Stimulated activated memory B cell treated with anti-CD40 and anti-IgM and Interleukin-4, amounts not matched to agents 10 μg/mL and 1 μg/mL and 100 μg/mL, for 72 hours (primary cell): ENCODE results near the gene NPY4R2.
"Not testable (repeated sequence)": the region's sequence is repeated elsewhere in the genome, so short reads cannot be mapped to it uniquely, and the experiment has no call there.

Experiments used
- ATAC-seq: fragments of 150-1000 bp; cut with Tn5 transposase; 2 replicates; pipeline ENCODE4 v1.10.0; 2021
- H3K27ac Mint-ChIP-seq: one replicate; pipeline ENCODE4 v1.8.0; 2022; ENCODE audit warnings: mild to moderate bottlenecking, mixed read lengths
- H3K27me3 Mint-ChIP-seq: one replicate; pipeline ENCODE4 v1.8.0; 2022; ENCODE audit warnings: mixed read lengths
- H3K36me3 Mint-ChIP-seq: one replicate; pipeline ENCODE4 v1.8.0; 2022; ENCODE audit warnings: mixed read lengths
- H3K4me1 Mint-ChIP-seq: one replicate; pipeline ENCODE4 v1.8.0; 2022; ENCODE audit warnings: mixed read lengths
- H3K4me3 Mint-ChIP-seq: one replicate; pipeline ENCODE4 v1.8.0; 2022; ENCODE audit warnings: mild to moderate bottlenecking, moderate library complexity, mixed read lengths
- H3K9me3 Mint-ChIP-seq: one replicate; pipeline ENCODE4 v1.8.0; 2022; ENCODE audit warnings: mixed read lengths

The NPY4R2 gene

DNA sequence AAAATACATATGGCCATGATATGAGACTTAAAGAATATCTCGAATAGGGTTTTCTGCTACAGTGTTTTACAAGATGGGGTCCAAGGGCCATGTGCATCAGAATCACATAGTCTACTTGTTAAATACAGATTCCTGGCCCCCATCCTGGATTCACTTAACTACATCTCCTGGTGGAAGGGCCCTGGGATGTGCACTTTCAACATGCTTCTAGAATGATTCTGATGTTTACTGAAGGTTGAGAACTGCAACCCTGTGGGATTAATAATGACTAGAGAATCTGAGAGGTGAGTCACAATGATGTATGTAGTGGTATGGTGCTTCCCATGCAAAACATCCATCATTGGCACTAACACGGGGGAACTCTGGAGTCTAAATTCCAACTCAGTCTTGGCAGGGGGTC lies 2.1 kb downstream of the NPY4R2 start:
- H3K27me3 Mint-ChIP-seq, H3K4me1 Mint-ChIP-seq, H3K4me3 Mint-ChIP-seq, H3K27ac Mint-ChIP-seq, ATAC-seq, H3K9me3 Mint-ChIP-seq, H3K36me3 Mint-ChIP-seq: not testable (repeated sequence)

DNA sequence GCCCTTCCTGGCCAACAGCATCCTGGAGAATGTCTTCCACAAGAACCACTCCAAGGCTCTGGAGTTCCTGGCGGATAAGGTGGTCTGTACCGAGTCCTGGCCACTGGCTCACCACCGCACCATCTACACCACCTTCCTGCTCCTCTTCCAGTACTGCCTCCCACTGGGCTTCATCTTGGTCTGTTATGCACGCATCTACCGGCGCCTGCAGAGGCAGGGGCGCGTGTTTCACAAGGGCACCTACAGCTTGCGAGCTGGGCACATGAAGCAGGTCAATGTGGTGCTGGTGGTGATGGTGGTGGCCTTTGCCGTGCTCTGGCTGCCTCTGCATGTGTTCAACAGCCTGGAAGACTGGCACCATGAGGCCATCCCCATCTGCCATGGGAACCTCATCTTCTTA lies 4.0 kb downstream of the NPY4R2 start:
- H3K36me3 Mint-ChIP-seq, H3K27me3 Mint-ChIP-seq, H3K4me1 Mint-ChIP-seq, H3K27ac Mint-ChIP-seq, ATAC-seq, H3K4me3 Mint-ChIP-seq, H3K9me3 Mint-ChIP-seq: not testable (repeated sequence)

DNA sequence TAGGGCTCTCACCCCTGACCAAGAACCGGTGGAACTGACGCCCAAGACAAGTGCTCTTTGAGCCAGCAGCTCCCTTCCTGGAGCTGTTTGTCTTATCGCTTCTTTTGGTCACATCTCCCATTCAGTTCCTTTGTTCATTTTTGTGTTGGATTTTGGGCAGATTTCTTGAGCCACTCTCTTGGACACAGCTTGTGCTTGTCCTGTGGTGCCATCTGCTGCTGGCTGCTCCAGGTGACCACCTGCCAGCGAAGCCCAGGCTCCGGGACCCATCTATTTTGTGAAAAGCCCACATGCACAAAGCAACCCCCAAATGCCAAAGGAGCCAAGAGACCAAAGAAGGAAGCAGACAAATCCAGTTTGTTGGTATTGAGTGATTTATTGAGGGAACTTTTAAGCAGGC lies 6.2 kb downstream of the NPY4R2 start:
- H3K4me3 Mint-ChIP-seq, H3K9me3 Mint-ChIP-seq, H3K4me1 Mint-ChIP-seq, ATAC-seq, H3K36me3 Mint-ChIP-seq, H3K27me3 Mint-ChIP-seq, H3K27ac Mint-ChIP-seq: not testable (repeated sequence)

- not testable (repeated sequence) for H3K36me3 Mint-ChIP-seq, H3K4me1 Mint-ChIP-seq, H3K4me3 Mint-ChIP-seq, H3K27ac Mint-ChIP-seq, ATAC-seq, H3K27me3 Mint-ChIP-seq, H3K9me3 Mint-ChIP-seq
These were observed 8.9 kb downstream of the NPY4R2 start for GRCh38 chr10:47927147-47927916.

- H3K27me3 Mint-ChIP-seq, H3K36me3 Mint-ChIP-seq, H3K4me3 Mint-ChIP-seq, H3K4me1 Mint-ChIP-seq, H3K27ac Mint-ChIP-seq, ATAC-seq, H3K9me3 Mint-ChIP-seq: not testable (repeated sequence)
These were observed 9.8 kb downstream of the NPY4R2 start for GRCh38 chr10:47928225-47928624.

DNA sequence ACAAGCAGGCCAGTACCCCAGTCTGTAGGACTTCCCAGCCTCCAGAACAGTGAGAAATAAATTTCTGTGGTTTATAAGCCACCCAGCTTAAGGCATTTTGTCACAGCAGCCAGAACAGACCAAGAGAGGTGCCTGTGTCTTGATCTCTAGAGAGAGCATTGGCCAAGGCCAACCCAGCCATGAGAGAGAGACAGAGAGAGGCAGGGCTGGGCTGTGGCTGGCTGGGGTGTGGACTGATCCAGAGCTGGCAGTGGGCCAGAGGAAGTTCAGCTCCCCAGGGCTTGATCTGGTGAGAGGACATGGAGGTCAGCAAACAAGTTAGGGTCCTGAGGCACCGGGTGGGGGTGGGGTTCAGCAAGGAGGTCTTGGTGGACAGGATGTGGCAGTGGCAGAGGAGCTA lies 14.4 kb downstream of the NPY4R2 start:
- not testable (repeated sequence) for H3K27ac Mint-ChIP-seq, ATAC-seq, H3K9me3 Mint-ChIP-seq, H3K4me3 Mint-ChIP-seq, H3K4me1 Mint-ChIP-seq, H3K36me3 Mint-ChIP-seq, H3K27me3 Mint-ChIP-seq

GRCh38 chr10:47933462-47933861 lies 15.0 kb downstream of the NPY4R2 start:
- H3K36me3 Mint-ChIP-seq, H3K4me3 Mint-ChIP-seq, H3K9me3 Mint-ChIP-seq, H3K4me1 Mint-ChIP-seq, H3K27me3 Mint-ChIP-seq, H3K27ac Mint-ChIP-seq, ATAC-seq: not testable (repeated sequence)

DNA sequence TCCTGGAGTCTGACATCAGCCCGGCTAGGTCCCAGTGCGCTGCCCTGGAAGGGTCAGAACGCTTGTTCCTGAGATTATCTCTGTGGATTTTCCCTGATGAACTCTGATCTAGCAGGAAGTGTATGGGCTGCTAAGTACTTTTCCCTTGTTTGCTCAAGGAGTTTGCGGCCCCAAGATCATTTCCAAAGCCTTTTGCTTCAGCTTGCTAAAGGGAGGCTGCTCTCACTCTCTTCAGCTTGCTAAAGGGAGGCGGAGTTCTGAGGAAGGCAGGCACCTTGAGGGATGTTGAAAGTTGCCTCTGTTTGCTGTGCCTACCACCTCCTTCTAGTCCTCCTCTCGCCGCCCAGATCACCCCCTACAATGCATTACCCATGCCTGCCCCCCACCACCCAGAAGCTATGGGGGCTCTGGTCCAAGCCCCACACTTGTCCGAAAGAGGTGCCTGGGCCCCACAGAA lies 18.3 kb downstream of the NPY4R2 start:
- H3K9me3 Mint-ChIP-seq, H3K27me3 Mint-ChIP-seq, H3K4me3 Mint-ChIP-seq, ATAC-seq, H3K4me1 Mint-ChIP-seq, H3K27ac Mint-ChIP-seq, H3K36me3 Mint-ChIP-seq: not testable (repeated sequence)

DNA sequence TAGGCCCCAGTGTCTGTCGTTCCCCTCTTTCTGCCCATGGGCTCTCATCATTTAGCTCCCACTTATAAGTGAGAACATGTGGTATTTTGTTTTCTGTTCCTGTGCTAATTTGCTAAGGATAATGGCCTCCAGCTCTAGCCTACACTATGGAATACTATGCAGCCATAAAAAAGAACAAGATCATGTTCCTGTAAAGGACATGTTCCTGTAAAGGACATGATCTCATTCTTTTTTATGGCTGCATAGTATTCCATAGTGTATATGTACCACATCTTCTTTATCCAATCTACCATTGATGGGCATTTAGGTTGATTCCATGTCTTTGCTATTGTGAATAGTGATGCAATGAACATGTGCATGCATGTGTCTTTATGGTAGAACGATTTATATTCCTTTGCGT lies 19.2 kb downstream of the NPY4R2 start:
- not testable (repeated sequence) for ATAC-seq, H3K36me3 Mint-ChIP-seq, H3K4me3 Mint-ChIP-seq, H3K4me1 Mint-ChIP-seq, H3K9me3 Mint-ChIP-seq, H3K27me3 Mint-ChIP-seq, H3K27ac Mint-ChIP-seq

- ATAC-seq, H3K4me3 Mint-ChIP-seq, H3K27ac Mint-ChIP-seq, H3K9me3 Mint-ChIP-seq, H3K27me3 Mint-ChIP-seq, H3K36me3 Mint-ChIP-seq, H3K4me1 Mint-ChIP-seq: not testable (repeated sequence)
These were observed 22.4 kb downstream of the NPY4R2 start for GRCh38 chr10:47940821-47941220.

DNA sequence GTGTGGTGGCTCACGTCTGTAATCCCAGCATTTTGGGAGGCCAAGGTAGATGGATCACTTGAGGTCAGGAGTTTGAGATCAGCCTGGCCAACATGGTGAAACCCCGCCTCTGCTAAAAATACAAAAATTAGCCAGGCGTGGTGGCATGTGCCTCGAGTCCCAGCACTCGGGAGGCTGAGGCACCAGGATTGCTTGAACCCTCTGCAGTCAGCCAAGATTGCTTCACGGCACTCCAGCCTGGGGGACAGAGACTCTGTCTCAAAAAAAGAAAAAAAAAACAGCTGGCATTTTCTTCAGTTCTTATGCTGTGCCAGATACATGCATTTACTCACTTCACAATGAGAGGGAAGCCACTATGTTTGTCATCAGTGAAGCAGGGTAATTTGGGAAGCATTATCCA lies 22.9 kb downstream of the NPY4R2 start:
- H3K27ac Mint-ChIP-seq, H3K9me3 Mint-ChIP-seq, H3K4me3 Mint-ChIP-seq, H3K27me3 Mint-ChIP-seq, ATAC-seq, H3K4me1 Mint-ChIP-seq, H3K36me3 Mint-ChIP-seq: not testable (repeated sequence)

- not testable (repeated sequence) for ATAC-seq, H3K36me3 Mint-ChIP-seq, H3K4me1 Mint-ChIP-seq, H3K9me3 Mint-ChIP-seq, H3K4me3 Mint-ChIP-seq, H3K27me3 Mint-ChIP-seq, H3K27ac Mint-ChIP-seq
These were observed 24.0 kb downstream of the NPY4R2 start for GRCh38 chr10:47942351-47943019.

DNA sequence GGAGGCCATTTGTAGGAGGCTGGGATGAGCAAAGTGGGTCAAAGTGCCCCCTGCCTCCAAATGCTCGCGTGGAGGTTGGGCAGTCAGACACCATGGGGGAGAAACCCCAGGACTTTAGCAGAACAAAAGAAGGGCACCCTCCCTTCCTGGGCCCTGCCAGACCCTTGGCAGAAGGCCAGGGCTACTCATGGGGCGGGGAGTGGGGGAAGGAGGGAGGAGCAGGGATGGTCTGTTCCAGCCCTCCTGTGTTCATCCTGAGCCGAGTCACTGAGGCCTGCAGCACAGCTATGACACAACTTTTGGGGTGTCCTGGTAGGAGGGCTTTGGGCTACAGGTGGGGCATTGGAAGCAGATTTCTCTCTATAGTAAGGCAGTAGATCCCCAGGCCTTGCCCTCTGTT lies 24.9 kb downstream of the NPY4R2 start:
- not testable (repeated sequence) for ATAC-seq, H3K9me3 Mint-ChIP-seq, H3K36me3 Mint-ChIP-seq, H3K4me1 Mint-ChIP-seq, H3K27ac Mint-ChIP-seq, H3K4me3 Mint-ChIP-seq, H3K27me3 Mint-ChIP-seq

- H3K9me3 Mint-ChIP-seq, H3K27ac Mint-ChIP-seq, ATAC-seq, H3K4me3 Mint-ChIP-seq, H3K36me3 Mint-ChIP-seq, H3K27me3 Mint-ChIP-seq, H3K4me1 Mint-ChIP-seq: not testable (repeated sequence)
These were observed 29.0 kb downstream of the NPY4R2 start for GRCh38 chr10:47947424-47947823.

DNA sequence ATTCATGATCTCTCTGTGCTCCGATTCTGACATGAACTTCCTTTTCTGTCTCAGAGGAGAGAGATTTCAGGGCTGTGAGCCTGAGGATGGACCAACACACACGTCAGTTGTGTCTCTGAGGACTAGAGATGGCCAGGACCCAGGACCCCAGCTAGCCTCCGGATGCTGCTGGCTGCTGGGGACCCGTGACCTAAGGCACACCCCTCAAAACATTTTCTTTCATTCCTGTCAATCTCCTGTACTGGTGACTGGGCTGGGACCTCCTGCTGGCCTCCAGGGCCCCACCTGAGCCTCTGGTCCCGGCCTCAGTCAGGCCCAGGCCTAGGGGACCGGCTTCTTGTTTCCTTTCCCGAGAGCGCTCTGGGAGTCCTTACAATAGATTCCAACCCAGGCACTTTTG lies 38.7 kb downstream of the NPY4R2 start:
- not testable (repeated sequence) for H3K27ac Mint-ChIP-seq

DNA sequence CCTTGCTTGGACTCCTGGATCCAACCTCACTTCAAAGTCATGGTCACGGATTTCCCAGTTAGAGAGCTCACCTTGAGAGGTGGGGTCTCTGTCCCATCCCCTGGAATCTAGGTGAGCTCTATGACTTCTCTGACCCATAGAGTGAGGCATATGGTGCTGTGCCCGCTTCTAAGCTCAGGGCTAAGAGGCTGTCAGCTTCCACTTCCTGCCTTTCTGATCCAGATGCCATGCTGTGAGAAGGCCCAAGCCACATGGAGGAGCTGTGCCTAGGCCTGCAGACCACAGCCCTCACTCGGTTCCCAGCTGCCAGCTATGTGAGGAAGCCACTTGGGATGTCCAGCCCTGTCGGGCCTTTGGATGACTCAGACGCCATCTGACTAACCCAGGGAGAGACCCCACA lies 41.2 kb downstream of the NPY4R2 start:
- H3K9me3 Mint-ChIP-seq, H3K4me1 Mint-ChIP-seq, H3K27ac Mint-ChIP-seq, H3K36me3 Mint-ChIP-seq, H3K27me3 Mint-ChIP-seq, H3K4me3 Mint-ChIP-seq, ATAC-seq: not testable (repeated sequence)

More for the DNA sequence above, 38.7 kb downstream of the NPY4R2 start:
- not testable (repeated sequence) for H3K27me3 Mint-ChIP-seq, H3K4me3 Mint-ChIP-seq, ATAC-seq, H3K4me1 Mint-ChIP-seq, H3K9me3 Mint-ChIP-seq, H3K36me3 Mint-ChIP-seq
